OCI-LY3 (cell line): ENCODE measurements around the gene DENND1A.
"Not testable (repeated sequence)": the region's sequence is repeated elsewhere in the genome, so short reads cannot be mapped to it uniquely, and the experiment has no call there.

ENCODE experiments used
- EZH2phosphoT487 ChIP-seq: fragments of 200-600 bp; shearing (Covaris generic); IDR thresholded peaks from 2 replicates; pipeline ENCODE4 v1.6.1; 2018; ENCODE audit warnings: antibody characterized with exemption, mixed run types, low read depth
- TF ChIP-seq, protein P1 (sequence below): fragments of 200-600, 300-600 bp; sonication (generic); IDR thresholded peaks from 2 replicates; pipeline ENCODE4 v1.5.1; 2014; ENCODE audit warnings: antibody characterized with exemption, low read length, low read depth

DNA sequence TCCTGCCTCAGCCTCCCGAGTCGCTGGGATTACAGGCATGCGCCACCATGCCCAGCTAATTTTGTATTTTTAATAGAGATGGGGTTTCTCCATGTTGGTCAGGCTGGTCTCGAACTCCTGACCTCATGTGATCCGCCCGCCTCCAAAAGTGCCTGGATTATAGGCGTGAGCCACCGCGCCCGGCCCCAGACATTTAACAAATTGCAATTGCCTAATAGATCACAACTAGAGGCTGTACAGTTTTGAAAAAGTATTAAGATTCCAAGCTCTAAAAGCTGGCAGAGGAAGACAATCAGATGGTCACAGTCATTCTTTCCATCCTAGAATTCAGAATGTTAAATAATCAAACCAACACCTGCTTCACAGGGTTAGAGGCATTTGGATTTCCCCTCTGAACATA is 293.1 kb downstream of the DENND1A start:
- TF ChIP-seq, protein P1, sequence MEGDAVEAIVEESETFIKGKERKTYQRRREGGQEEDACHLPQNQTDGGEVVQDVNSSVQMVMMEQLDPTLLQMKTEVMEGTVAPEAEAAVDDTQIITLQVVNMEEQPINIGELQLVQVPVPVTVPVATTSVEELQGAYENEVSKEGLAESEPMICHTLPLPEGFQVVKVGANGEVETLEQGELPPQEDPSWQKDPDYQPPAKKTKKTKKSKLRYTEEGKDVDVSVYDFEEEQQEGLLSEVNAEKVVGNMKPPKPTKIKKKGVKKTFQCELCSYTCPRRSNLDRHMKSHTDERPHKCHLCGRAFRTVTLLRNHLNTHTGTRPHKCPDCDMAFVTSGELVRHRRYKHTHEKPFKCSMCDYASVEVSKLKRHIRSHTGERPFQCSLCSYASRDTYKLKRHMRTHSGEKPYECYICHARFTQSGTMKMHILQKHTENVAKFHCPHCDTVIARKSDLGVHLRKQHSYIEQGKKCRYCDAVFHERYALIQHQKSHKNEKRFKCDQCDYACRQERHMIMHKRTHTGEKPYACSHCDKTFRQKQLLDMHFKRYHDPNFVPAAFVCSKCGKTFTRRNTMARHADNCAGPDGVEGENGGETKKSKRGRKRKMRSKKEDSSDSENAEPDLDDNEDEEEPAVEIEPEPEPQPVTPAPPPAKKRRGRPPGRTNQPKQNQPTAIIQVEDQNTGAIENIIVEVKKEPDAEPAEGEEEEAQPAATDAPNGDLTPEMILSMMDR, result not testable (repeated sequence)
- TF ChIP-seq EZH2phosphoT487, result not testable (repeated sequence)
